ENCODE data around the gene GAN.

Gene GAN

GRCh38 chr16:81417210-81417609 lies 102.4 kb downstream of the GAN start:
- TF ChIP-seq SIN3A (IDR thresholded peaks at IDR 0.05; ENCODE audit: borderline replicate concordance, insufficient read depth, low read length) (no peak), REST (IDR thresholded peaks at IDR 0.05; ENCODE audit: insufficient read depth in 1 of 2, low read depth in 2 of 2, low read length in 2 of 2) (no peak), TAF1 (IDR thresholded peaks at IDR 0.05; ENCODE audit: borderline replicate concordance, insufficient read depth, low read length) (no peak), POLR2AphosphoS5 (IDR thresholded peaks at IDR 0.05; ENCODE audit: low read depth, low read length) (no peak), FOXP2 (optimal IDR thresholded peaks at IDR 0.05; ENCODE audit: borderline replicate concordance, extremely low read depth, extremely low read length, insufficient read depth) (no peak)

GRCh38 chr16:81419806-81420205 lies 105.0 kb downstream of the GAN start:
- TF ChIP-seq POLR2AphosphoS5 (IDR thresholded peaks at IDR 0.05; ENCODE audit: low read depth, low read length) = no peak

GRCh38 chr16:81421126-81421525 lies 106.4 kb downstream of the GAN start:
- TF ChIP-seq FOXP2 (optimal IDR thresholded peaks at IDR 0.05; ENCODE audit: borderline replicate concordance, extremely low read depth, extremely low read length, insufficient read depth) = no peak
- TF ChIP-seq POLR2AphosphoS5 (IDR thresholded peaks at IDR 0.05; ENCODE audit: low read depth, low read length) = no peak
- TF ChIP-seq SIN3A (IDR thresholded peaks at IDR 0.05; ENCODE audit: borderline replicate concordance, insufficient read depth, low read length) = no peak
- TF ChIP-seq REST (IDR thresholded peaks at IDR 0.05; ENCODE audit: insufficient read depth in 1 of 2, low read depth in 2 of 2, low read length in 2 of 2) = no peak
- TF ChIP-seq TAF1 (IDR thresholded peaks at IDR 0.05; ENCODE audit: borderline replicate concordance, insufficient read depth, low read length) = no peak

- no peak for TF ChIP-seq SIN3A (IDR thresholded peaks at IDR 0.05; ENCODE audit: borderline replicate concordance, insufficient read depth, low read length)
- no peak for TF ChIP-seq REST (IDR thresholded peaks at IDR 0.05; ENCODE audit: insufficient read depth in 1 of 2, low read depth in 2 of 2, low read length in 2 of 2)
- no peak for TF ChIP-seq FOXP2 (optimal IDR thresholded peaks at IDR 0.05; ENCODE audit: borderline replicate concordance, extremely low read depth, extremely low read length, insufficient read depth)
- no peak for TF ChIP-seq TAF1 (IDR thresholded peaks at IDR 0.05; ENCODE audit: borderline replicate concordance, insufficient read depth, low read length)
- TF ChIP-seq POLR2AphosphoS5 (IDR thresholded peaks at IDR 0.05; ENCODE audit: low read depth, low read length) = no peak
Measured at GRCh38 chr16:81421536-81421935, 106.8 kb downstream of the GAN start.

GRCh38 chr16:81424771-81425170 lies 110.0 kb downstream of the GAN start:
- TF ChIP-seq POLR2AphosphoS5 (IDR thresholded peaks at IDR 0.05; ENCODE audit: low read depth, low read length) (no peak), REST (IDR thresholded peaks at IDR 0.05; ENCODE audit: insufficient read depth in 1 of 2, low read depth in 2 of 2, low read length in 2 of 2) (no peak), SIN3A (IDR thresholded peaks at IDR 0.05; ENCODE audit: borderline replicate concordance, insufficient read depth, low read length) (no peak)
